Neural crest cell (in vitro differentiated cells): Measurements from ENCODE around the gene PLPPR1. TPM values are rescaled to one million over a fixed set of nuclear protein-coding genes. Genes with fewer than 3 reads are reported as not detected.
A peak's percentile ranks its signal among the peaks of the same experiment; 100 is the strongest.

Experiments
- DNase-seq: peaks from one replicate; pipeline ENCODE4 v3.0.0; 2021; ENCODE audit warnings: low read depth, mixed read lengths, low spot score
- H3K27ac Mint-ChIP-seq: one replicate; pipeline ENCODE4 v1.8.0; 2021; ENCODE audit warnings: mild to moderate bottlenecking, mixed read lengths; ENCODE audit not compliant: unreplicated experiment
- H3K27me3 Mint-ChIP-seq: 2 replicates; pipeline ENCODE4 v1.8.0; 2021; ENCODE audit warnings: low read depth, mild to moderate bottlenecking, mixed read lengths
- H3K36me3 Mint-ChIP-seq: 2 replicates; pipeline ENCODE4 v1.8.0; 2021; ENCODE audit warnings: low read depth, mild to moderate bottlenecking, mixed read lengths
- H3K4me1 Mint-ChIP-seq: 2 replicates; pipeline ENCODE4 v1.8.0; 2021; ENCODE audit warnings: mixed read lengths
- H3K4me3 Mint-ChIP-seq: one replicate; pipeline ENCODE4 v1.8.0; 2021; ENCODE audit warnings: mild to moderate bottlenecking, mixed read lengths
- H3K9me3 Mint-ChIP-seq: 2 replicates; pipeline ENCODE4 v1.8.0; 2021; ENCODE audit warnings: mixed read lengths
- CTCF ChIP-seq: fragments of 200-600 bp; sonication (generic); conservative IDR thresholded peaks from 2 replicates; pipeline ENCODE4 v1.5.0; 2021; ENCODE audit warnings: antibody characterized with exemption, mild to moderate bottlenecking
- total RNA-seq: library from RNA; stranded (reverse); gene quantifications from 2 replicates; pipeline ENCODE4 v1.2.1, GENCODE V29; 2021

Gene PLPPR1
- total RNA-seq, 1 donor from 2014 or later: 4.7 TPM

GRCh38 chr9:101172616-101173015 is 144.1 kb downstream of the PLPPR1 start:
- Mint-ChIP-seq H3K4me1 (peaks cover 6% of the 10 kb centered on the region), H3K4me3 (no peak overlapping the region), H3K27me3 (no peaks in the 10 kb centered on the region), H3K9me3 (peaks cover 8% of the 10 kb centered on the region), H3K27ac (no peak overlapping the region), H3K36me3 (no peaks in the 10 kb centered on the region)
- TF ChIP-seq CTCF: no peak
- DNase-seq: no peak

GRCh38 chr9:101173907-101174306 is 145.4 kb downstream of the PLPPR1 start:
- H3K4me3 Mint-ChIP-seq: no peak overlapping the region
- H3K9me3 Mint-ChIP-seq: peaks cover 8% of the 10 kb centered on the region
- no peak overlapping the region for H3K27ac Mint-ChIP-seq
- peaks cover 5% of the 10 kb centered on the region for H3K4me1 Mint-ChIP-seq
- H3K36me3 Mint-ChIP-seq: no peaks in the 10 kb centered on the region
- no peak for TF ChIP-seq CTCF
- DNase-seq: no peak
- no peaks in the 10 kb centered on the region for H3K27me3 Mint-ChIP-seq

GRCh38 chr9:101176384-101176783 is 147.9 kb downstream of the PLPPR1 start:
- no peaks in the 10 kb centered on the region for H3K36me3 Mint-ChIP-seq
- DNase-seq: no peak
- no peak overlapping the region for H3K27ac Mint-ChIP-seq
- no peaks in the 10 kb centered on the region for H3K27me3 Mint-ChIP-seq
- H3K9me3 Mint-ChIP-seq: peaks cover 4% of the 10 kb centered on the region
- H3K4me1 Mint-ChIP-seq: peaks cover 5% of the 10 kb centered on the region
- TF ChIP-seq CTCF: peak; percentile 29
- no peak overlapping the region for H3K4me3 Mint-ChIP-seq

- no peaks in the 10 kb centered on the region for H3K4me1 Mint-ChIP-seq
- H3K27me3 Mint-ChIP-seq: peaks cover 4% of the 10 kb centered on the region
- H3K9me3 Mint-ChIP-seq: peaks cover 2% of the 10 kb centered on the region
- no peaks in the 10 kb centered on the region for H3K36me3 Mint-ChIP-seq
- DNase-seq: no peak
- H3K4me3 Mint-ChIP-seq: no peak overlapping the region
- no peak overlapping the region for H3K27ac Mint-ChIP-seq
- TF ChIP-seq CTCF: no peak
These were observed 156.3 kb downstream of the PLPPR1 start for GRCh38 chr9:101184813-101185278.

- H3K27me3 Mint-ChIP-seq: peaks cover 5% of the 10 kb centered on the region
- no peaks in the 10 kb centered on the region for H3K4me1 Mint-ChIP-seq
- H3K27ac Mint-ChIP-seq: no peak overlapping the region
- no peak for TF ChIP-seq CTCF
- no peak overlapping the region for H3K4me3 Mint-ChIP-seq
- no peaks in the 10 kb centered on the region for H3K9me3 Mint-ChIP-seq
- no peak for DNase-seq
- H3K36me3 Mint-ChIP-seq: no peaks in the 10 kb centered on the region
These were observed 163.2 kb downstream of the PLPPR1 start for GRCh38 chr9:101191723-101192122.

GRCh38 chr9:101197026-101197425 is 168.5 kb downstream of the PLPPR1 start:
- no peaks in the 10 kb centered on the region for H3K36me3 Mint-ChIP-seq
- TF ChIP-seq CTCF: no peak
- H3K27me3 Mint-ChIP-seq: no peaks in the 10 kb centered on the region
- H3K9me3 Mint-ChIP-seq: no peaks in the 10 kb centered on the region
- H3K4me3 Mint-ChIP-seq: no peak overlapping the region
- DNase-seq: no peak
- no peak overlapping the region for H3K27ac Mint-ChIP-seq
- no peaks in the 10 kb centered on the region for H3K4me1 Mint-ChIP-seq
